Measurements from ENCODE around the gene DTNB. TPM values are rescaled to one million over a fixed set of nuclear protein-coding genes. Genes with fewer than 3 reads are reported as not detected.

The DTNB gene
- total and polyA plus RNA-seq, 2 donors (not counting 1 experiment from before 2014, with no cell fraction given), result 25.7 to 37.3 TPM

GRCh38 chr2:25421289-25421688 lies 252.1 kb downstream of the DTNB start:
- 67% methylated on average over 3 of the region's 6 CpGs for WGBS (ENCODE audit: insufficient coverage)
- Mint-ChIP-seq H3K4me1 (peaks cover 83% of the 10 kb centered on the region), H3K27me3 (no peaks in the 10 kb centered on the region), H3K27ac (peak overlapping the region; percentile 96), H3K4me3 (peak overlapping the region; percentile 84), H3K9me3 (ENCODE audit: insufficient read depth) (no peaks in the 10 kb centered on the region)
- H3K27me3 ChIP-seq (replicated peaks in 1 of 4; ENCODE audit: control extremely low read depth in 1 of 4, control insufficient read depth in 3 of 4, insufficient read depth in 4 of 4, low read length in 3 of 4), result no peaks in the 10 kb centered on the region
- peaks cover 1 to 8% (median 5%) of the 10 kb centered on the region in 3 donors for H3K9me3 ChIP-seq (ENCODE audit: control extremely low read depth in 1 of 3, control insufficient read depth in 2 of 3, insufficient read depth in 1 of 3, low read length in 2 of 3)
- H3K4me2 ChIP-seq (replicated peaks; ENCODE audit: low read depth, low read length, poor library complexity, severe bottlenecking), result peak overlapping the region; percentile 71
- H3K4me3 ChIP-seq (ENCODE audit: control extremely low read depth in 1 of 5, extremely low read depth in 1 of 5, insufficient read depth in 1 of 5, low read depth in 2 of 5, low read length in 4 of 5), result peak overlapping the region in 4 of 5 experiments; percentile 19 to 57 (median 34)
- peaks cover 77 to 81% of the 10 kb centered on the region in 2 donors for H3K4me1 ChIP-seq (ENCODE audit: control insufficient read depth in 2 of 2, insufficient read depth in 2 of 2, low read length in 2 of 2)
- H3K79me2 ChIP-seq (ENCODE audit: control insufficient read depth, insufficient read depth, low read length), result peaks cover 4% of the 10 kb centered on the region
- H2AFZ ChIP-seq (ENCODE audit: insufficient read depth, low read depth, low read length, poor library complexity, severe bottlenecking), result no peak overlapping the region
- intact Hi-C loops (cut with micrococcal nuclease), result loop anchor here (2.0 to 5.0 kb wide), 2 partner anchors 62 to 144 kb away; no protein-coding TSS in a partner anchor
- H3K27ac ChIP-seq (ENCODE audit: low read length in 2 of 2), result peak overlapping the region; percentile 89 to 94
- H4K20me1 ChIP-seq (ENCODE audit: control insufficient read depth, insufficient read depth, low read length, poor library complexity, severe bottlenecking), result no peaks in the 10 kb centered on the region
- ChIA-PET CTCF (interaction anchor here (0.6 to 5.5 kb wide), 4 partner anchors 18 to 112 kb away, joined by 3 to 33 read pairs (median 4); no protein-coding TSS in a partner anchor), POLR2A (interaction anchor here (1.0 kb wide), 1 partner anchor 59 kb away, joined by 3 read pairs; no protein-coding TSS in a partner anchor)
- TF ChIP-seq EZH2 (IDR thresholded peaks at IDR 0.05; ENCODE audit: borderline replicate concordance, insufficient read depth, low read depth, low read length, poor library complexity, severe bottlenecking), result no peak
- DNase-seq (peak; percentile 51), ATAC-seq (ENCODE audit: low read depth) (no peak)
- peak overlapping the region; percentile 62 for H3K9ac ChIP-seq (ENCODE audit: low read length)
- no peaks in the 10 kb centered on the region for H3K36me3 ChIP-seq (replicated peaks in 1 of 2; ENCODE audit: control extremely low read depth in 1 of 2, control insufficient read depth in 1 of 2, extremely low read depth in 1 of 2, insufficient read depth in 2 of 2, low read length in 1 of 2)

- ChIA-PET POLR2A (interaction anchor here (1.0 to 1.8 kb wide), 2 partner anchors 44 to 58 kb away, joined by 3 to 6 read pairs; no protein-coding TSS in a partner anchor), CTCF (interaction anchor here (0.6 to 5.5 kb wide), 5 partner anchors 19 to 111 kb away, joined by 3 to 33 read pairs (median 4); no protein-coding TSS in a partner anchor)
- ATAC-seq (ENCODE audit: low read depth), result peak; percentile 42
Observed at GRCh38 chr2:25420820-25421237, 252.5 kb downstream of the DTNB start.

More at GRCh38 chr2:25420820-25421237, 252.5 kb downstream of the DTNB start:
- Histone ChIP-seq H3K9me3 (ENCODE audit: control extremely low read depth in 1 of 3, control insufficient read depth in 2 of 3, insufficient read depth in 1 of 3, low read length in 2 of 3) (peaks cover 1 to 8% (median 5%) of the 10 kb centered on the region in 3 donors), H3K4me3 (ENCODE audit: control extremely low read depth in 1 of 5, extremely low read depth in 1 of 5, insufficient read depth in 1 of 5, low read depth in 2 of 5, low read length in 4 of 5) (peak overlapping the region in 4 of 5 experiments; percentile 19 to 57 (median 34)), H3K27me3 (replicated peaks in 1 of 4; ENCODE audit: control extremely low read depth in 1 of 4, control insufficient read depth in 3 of 4, insufficient read depth in 4 of 4, low read length in 3 of 4) (no peaks in the 10 kb centered on the region), H3K4me1 (ENCODE audit: control insufficient read depth in 2 of 2, insufficient read depth in 2 of 2, low read length in 2 of 2) (peaks cover 79 to 86% of the 10 kb centered on the region in 2 donors), H4K20me1 (ENCODE audit: control insufficient read depth, insufficient read depth, low read length, poor library complexity, severe bottlenecking) (no peaks in the 10 kb centered on the region), H3K4me2 (replicated peaks; ENCODE audit: low read depth, low read length, poor library complexity, severe bottlenecking) (peak overlapping the region; percentile 71), H2AFZ (ENCODE audit: insufficient read depth, low read depth, low read length, poor library complexity, severe bottlenecking) (no peak overlapping the region), H3K9ac (ENCODE audit: low read length) (peak overlapping the region; percentile 62), H3K27ac (ENCODE audit: low read length in 2 of 2) (peak overlapping the region; percentile 89 to 94), H3K36me3 (replicated peaks in 1 of 2; ENCODE audit: control extremely low read depth in 1 of 2, control insufficient read depth in 1 of 2, extremely low read depth in 1 of 2, insufficient read depth in 2 of 2, low read length in 1 of 2) (no peaks in the 10 kb centered on the region), H3K79me2 (ENCODE audit: control insufficient read depth, insufficient read depth, low read length) (peaks cover 4% of the 10 kb centered on the region)
- Mint-ChIP-seq H3K4me3 (peak overlapping the region; percentile 84), H3K9me3 (ENCODE audit: insufficient read depth) (no peaks in the 10 kb centered on the region), H3K27ac (peak overlapping the region; percentile 96), H3K27me3 (no peaks in the 10 kb centered on the region), H3K4me1 (peaks cover 85% of the 10 kb centered on the region)
- intact Hi-C loops (cut with micrococcal nuclease), result loop anchor here (2.0 to 5.0 kb wide), 2 partner anchors 62 to 144 kb away; no protein-coding TSS in a partner anchor
- WGBS (ENCODE audit: insufficient coverage), result no CpG with 5 or more reads among the region's 2 CpGs
- peak; percentile 60 for DNase-seq
- TF ChIP-seq EZH2 (IDR thresholded peaks at IDR 0.05; ENCODE audit: borderline replicate concordance, insufficient read depth, low read depth, low read length, poor library complexity, severe bottlenecking), result no peak
- TF ChIP-seq CTCF (IDR thresholded peaks at IDR 0.05), result no peak

All from B cell (primary cell).